Inflammatory macrophage treated with lipopolysaccharide for 4 hours (primary cell): ENCODE measurements around the gene DAPK2.
A peak's percentile ranks its signal among the peaks of the same experiment; 100 is the strongest.

ENCODE experiments used
- DNase-seq: peaks from one replicate; pipeline ENCODE4 v3.0.0-alpha.2; 2020

Gene DAPK2

GRCh38 chr15:63890617-63891016, 155.7 kb downstream of the DAPK2 start:
- no peak for DNase-seq

- no peak for DNase-seq
Observed at GRCh38 chr15:63889831-63890230, 156.5 kb downstream of the DAPK2 start.

GRCh38 chr15:63888823-63889222, 157.5 kb downstream of the DAPK2 start:
- DNase-seq = no peak

GRCh38 chr15:63888146-63888545, 158.1 kb downstream of the DAPK2 start:
- no peak for DNase-seq

GRCh38 chr15:63887630-63888029, 158.7 kb downstream of the DAPK2 start:
- DNase-seq = peak; percentile 84

- no peak for DNase-seq
Observed at GRCh38 chr15:63884953-63885352, 161.3 kb downstream of the DAPK2 start.

- peak; percentile 85 for DNase-seq
Observed at GRCh38 chr15:63881431-63881830, 164.9 kb downstream of the DAPK2 start.

GRCh38 chr15:63880744-63881143, 165.5 kb downstream of the DAPK2 start:
- DNase-seq = peak; percentile 89

GRCh38 chr15:63879995-63880394, 166.3 kb downstream of the DAPK2 start:
- no peak for DNase-seq

GRCh38 chr15:63879211-63879610, 167.1 kb downstream of the DAPK2 start:
- DNase-seq = no peak

- no peak for DNase-seq
Observed at GRCh38 chr15:63877713-63878271, 168.5 kb downstream of the DAPK2 start.

GRCh38 chr15:63876085-63876662, 170.1 kb downstream of the DAPK2 start:
- DNase-seq = no peak

GRCh38 chr15:63874616-63875015, 171.7 kb downstream of the DAPK2 start:
- DNase-seq = no peak

- no peak for DNase-seq
Observed at GRCh38 chr15:63872759-63873510, 173.3 kb downstream of the DAPK2 start.

- no peak for DNase-seq
Observed at GRCh38 chr15:63870487-63871209, 175.6 kb downstream of the DAPK2 start.

GRCh38 chr15:63870043-63870394, 176.3 kb downstream of the DAPK2 start:
- peak; percentile 87 for DNase-seq

GRCh38 chr15:63869371-63870042, 176.8 kb downstream of the DAPK2 start:
- DNase-seq = no peak

GRCh38 chr15:63864186-63864585, 182.1 kb downstream of the DAPK2 start:
- DNase-seq = no peak

- no peak for DNase-seq
Observed at GRCh38 chr15:63861946-63862517, 184.3 kb downstream of the DAPK2 start.

- no peak for DNase-seq
Observed at GRCh38 chr15:63860555-63860954, 185.7 kb downstream of the DAPK2 start.

GRCh38 chr15:63860155-63860554, 186.1 kb downstream of the DAPK2 start:
- DNase-seq = peak; percentile 17

- DNase-seq = peak; percentile 33
Observed at GRCh38 chr15:63858881-63859280, 187.4 kb downstream of the DAPK2 start.

GRCh38 chr15:63858448-63858847, 187.8 kb downstream of the DAPK2 start:
- DNase-seq = no peak
